GM18858 (cell line): ENCODE results near the gene SLC25A40.
A peak's percentile ranks its signal among the peaks of the same experiment; 100 is the strongest.
"Not testable (repeated sequence)": the region's sequence is repeated elsewhere in the genome, so short reads cannot be mapped to it uniquely, and the experiment has no call there.

ENCODE experiments used
- ATAC-seq: cut with Tn5 transposase; IDR thresholded peaks from one replicate; pipeline ENCODE4 v1.9.1; 2021; ENCODE audit not compliant: unreplicated experiment

Gene SLC25A40

DNA sequence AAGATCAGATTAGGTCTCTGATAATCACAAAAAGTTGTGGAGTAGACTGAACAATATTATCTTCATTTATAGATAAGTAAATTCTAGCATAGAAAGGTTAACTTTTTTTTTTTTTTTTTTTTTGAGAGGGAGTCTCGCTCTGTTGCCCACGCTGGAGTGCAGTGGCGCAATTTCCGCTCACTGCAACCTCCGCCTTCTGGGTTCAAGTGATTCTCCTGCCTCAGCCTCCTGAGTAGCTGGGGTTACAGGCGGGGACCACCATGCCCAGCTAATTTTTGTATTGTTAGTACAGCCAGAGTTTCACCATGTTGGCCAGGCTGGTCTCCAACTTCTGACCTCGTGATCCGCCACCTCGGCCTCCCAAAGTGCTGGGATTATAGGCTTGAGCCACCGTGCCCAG, 2.8 kb downstream of the SLC25A40 start:
- ATAC-seq: not testable (repeated sequence)

DNA sequence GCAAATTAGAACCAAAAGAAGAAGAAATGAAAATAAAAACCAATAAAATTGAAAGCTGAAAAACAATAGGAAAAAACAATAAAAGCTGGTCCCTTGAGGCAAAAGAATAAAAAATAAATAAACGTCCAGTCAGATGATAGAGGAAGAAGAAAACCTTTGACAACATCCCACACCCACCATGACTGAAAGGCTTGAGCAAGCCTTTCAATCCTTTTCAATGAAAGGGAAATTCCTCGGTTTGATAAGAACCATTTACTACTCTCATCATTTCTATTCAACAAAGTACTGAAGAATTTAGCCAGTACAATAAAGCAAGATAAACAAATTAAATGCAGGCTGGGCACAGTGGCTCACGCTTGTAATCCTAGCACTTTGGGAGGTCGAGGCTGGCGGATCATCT, 3.8 kb downstream of the SLC25A40 start:
- ATAC-seq: no peak

DNA sequence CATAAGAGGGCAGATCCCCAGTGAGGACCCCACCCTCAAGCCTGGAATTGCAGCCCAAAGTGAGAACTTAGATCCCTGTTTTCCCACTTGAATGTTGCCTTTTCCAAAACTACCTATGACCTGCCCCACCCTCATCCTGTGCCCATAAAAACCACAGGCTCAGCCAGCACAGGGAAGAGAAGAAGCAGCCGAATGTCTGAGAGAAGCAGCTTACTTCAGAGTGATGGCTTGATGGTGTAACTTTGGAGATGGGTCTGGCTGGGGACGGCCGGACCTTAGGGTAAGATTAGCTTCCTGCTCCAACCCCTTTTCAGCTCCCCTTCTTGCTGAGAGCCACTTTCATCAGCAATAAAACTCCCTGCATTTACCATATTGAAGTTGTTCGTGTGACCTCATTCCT, 5.7 kb downstream of the SLC25A40 start:
- no peak for ATAC-seq

DNA sequence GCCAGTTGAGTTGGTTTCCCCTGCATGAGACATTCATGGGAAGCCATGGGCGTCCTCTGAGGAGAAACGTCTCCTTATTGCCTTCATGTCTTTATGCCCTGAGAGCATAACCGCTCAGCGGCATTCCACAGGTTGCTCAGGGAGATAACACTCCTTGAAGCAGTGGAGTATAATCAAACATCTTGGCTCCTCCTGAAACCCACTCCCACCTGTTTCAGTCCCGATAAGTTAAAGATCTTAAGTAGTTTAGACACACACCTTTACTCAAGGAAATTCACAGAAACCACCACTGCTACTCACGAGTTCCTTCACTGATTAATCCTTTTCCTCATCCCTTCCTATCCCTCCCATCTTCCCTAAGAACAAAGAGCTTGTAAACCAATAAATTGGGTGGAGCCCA, 9.6 kb downstream of the SLC25A40 start:
- not testable (repeated sequence) for ATAC-seq

DNA sequence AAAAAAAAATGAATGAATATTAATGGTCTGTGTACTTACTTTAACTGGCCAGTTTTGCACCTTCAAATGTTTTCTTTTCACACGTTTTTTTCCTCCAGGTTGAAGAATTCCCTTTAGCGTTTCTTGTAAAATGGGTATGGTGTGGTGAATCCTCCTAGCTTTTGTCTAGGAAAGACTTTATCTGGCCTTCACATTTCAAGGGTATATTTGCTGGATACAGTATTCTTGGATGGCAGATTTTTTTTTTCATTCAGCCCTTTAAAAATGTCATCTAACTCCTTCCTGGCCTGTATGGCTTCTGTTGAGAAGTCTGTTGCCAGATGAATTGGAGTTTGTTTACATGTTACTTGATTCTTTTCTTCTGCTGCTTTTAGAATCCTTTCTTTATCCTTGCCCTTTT, 10.1 kb downstream of the SLC25A40 start:
- ATAC-seq: no peak

DNA sequence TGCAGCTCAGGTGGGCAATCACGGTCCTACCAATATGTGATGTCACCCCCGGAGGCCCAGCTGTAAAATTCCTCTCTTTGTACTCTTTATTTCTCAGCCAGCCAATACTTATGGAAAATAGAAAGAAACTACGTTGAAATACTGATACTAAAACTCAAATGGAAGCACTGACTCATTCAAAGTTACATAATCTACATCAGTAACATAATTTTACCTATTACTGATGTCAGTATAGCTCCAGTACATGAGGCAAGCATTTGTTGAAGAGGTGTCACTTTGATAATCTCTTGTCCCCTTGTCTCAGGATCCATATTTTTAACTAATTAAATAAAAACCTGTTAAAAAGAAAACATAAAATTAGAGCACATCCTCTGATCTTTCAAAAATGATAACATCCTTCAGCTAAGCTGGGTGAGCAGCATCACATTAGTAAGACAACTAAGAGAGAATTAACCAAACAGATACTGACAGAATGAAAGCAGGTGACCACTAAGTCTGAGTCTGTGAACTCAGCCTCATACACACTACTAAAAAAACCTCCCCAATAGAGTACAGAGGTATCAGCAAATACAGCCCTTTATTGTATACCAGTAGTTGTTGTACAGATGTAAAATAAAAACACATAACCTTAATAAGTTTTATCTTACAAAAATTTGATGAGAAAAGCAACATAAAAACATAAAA, 17.6 kb downstream of the SLC25A40 start:
- ATAC-seq: no peak

DNA sequence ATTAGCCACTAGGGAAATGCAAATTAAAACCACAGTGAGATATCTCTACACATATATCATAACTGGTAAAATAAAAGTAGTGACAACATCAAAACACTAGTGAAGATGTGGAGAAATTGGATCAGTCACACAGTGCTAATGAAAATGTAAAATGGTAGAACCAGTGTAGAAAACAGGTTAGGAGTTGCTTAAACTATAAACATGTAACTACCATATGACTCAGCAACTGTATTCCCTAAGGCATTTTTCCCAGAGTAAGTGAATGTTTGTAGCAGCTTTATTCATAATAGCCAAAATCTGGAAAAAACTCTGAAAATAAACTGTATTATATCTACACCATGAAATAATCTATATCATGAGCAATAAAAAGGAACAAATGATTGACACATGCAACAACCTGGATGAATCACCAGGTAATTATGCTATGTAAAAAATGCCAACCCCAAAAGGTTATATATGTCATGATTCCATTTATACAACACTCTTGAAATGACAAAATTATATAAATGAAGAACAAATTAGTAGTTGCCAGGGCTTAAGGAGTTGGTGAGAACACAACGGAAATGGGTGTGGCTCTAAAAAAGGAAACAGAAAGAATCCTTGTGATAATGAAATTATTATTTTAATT, 22.8 kb downstream of the SLC25A40 start:
- ATAC-seq: no peak

DNA sequence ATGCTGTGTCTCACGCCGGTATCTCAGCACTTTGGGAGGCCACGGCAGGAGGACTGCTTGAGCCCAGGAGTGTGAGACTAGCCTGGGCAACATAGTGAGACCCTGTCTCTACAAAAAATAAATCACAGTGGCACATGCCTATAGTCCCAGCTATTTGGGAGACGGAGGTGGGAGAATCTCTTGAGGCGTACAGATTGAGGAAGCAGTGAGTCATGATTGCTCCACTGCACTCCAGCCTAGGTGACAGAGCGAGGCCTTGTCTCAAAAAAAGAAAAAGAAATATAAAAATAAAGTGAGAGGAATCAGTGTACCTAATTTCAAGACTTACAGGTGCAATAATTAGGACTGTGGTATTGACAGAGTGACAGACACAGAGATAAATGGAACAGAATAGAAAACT, 23.9 kb downstream of the SLC25A40 start:
- no peak for ATAC-seq

DNA sequence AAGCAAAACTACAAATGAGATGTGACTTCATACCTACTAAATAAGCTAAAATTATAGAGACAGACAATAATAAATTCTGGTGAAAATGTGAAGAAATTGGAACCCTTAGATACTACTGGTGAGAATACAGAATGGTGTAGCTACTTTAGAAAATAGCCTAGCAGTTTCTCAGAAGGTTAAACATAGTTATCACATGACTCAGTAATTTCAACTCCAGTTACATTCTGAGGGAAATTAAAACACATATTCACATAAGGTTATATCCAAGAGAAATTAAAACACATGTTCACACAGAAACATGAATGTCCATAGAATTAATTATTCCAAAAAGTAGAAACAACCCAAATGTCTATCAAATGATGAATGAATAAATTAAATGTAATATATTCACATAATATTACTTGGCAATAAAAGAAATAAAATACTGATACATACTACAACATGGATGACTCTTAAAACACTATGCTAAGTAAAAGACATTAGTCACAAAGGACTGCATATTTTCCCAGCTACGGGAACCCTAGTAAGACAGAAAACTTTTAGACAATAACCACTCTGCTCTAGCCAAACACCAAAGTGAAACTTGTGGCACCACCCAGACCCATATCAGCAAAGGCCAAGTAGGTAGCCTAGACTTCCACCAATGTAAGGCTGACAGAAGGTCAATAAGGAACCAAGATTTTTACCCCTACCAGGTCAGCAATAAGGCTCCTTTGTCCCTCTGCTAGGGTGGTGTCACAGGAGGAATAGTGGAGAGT, 25.1 kb downstream of the SLC25A40 start:
- no peak for ATAC-seq

DNA sequence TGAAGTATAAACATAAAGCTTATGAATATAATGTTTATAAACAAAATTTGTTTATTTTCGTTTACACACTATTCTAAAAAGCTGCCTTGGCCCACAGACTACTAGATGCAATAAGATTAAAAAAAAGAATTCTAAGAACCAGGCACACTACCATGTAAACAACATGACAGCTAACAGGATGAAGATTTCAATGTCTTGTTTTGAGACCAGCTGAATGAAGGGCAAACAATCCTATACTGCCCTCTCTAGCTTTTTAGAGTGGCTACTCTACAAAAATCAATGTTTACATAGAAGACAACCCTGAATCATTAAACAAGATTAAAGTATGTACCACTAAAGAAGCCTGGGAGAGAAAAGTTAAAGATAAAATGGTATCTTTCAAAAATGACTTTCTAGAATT, 38.6 kb downstream of the SLC25A40 start:
- no peak for ATAC-seq

DNA sequence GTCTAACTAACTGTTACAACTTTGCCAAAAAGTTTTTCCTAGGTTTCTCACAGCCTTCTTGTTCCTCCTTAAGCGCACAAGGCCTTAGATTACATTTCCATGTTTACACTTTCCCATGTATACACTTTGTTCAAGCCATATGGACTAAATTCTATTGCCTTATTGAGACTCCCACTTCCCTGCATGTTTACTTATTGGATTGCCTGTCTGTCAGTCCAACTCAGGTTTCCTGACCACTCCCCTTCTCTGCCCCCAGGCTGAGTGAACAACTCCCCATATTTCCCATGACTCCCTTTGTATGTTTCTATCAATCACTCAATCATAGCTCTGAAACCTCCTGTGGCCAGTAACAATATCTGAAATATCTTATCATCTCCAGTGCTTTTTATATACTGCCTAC, 43.0 kb downstream of the SLC25A40 start:
- ATAC-seq: no peak

DNA sequence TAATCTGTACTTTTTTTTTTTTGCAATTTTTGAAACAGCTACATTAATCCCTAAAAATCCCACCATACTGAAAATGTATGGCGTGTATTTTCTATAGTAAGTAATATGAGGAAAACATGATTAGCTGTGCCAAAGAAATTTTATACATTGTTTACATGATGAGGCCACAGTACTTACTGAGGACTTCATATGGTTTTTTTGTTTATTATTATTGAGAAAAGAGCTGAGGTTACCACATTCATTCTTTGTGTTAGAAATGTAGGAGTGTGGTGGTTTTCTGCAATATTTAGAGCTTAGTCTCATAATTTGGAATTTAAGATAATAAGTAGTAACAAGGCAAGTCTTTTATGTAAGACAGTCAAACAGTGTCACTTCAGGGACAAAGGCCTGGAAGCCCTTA, 45.1 kb downstream of the SLC25A40 start:
- ATAC-seq: no peak

DNA sequence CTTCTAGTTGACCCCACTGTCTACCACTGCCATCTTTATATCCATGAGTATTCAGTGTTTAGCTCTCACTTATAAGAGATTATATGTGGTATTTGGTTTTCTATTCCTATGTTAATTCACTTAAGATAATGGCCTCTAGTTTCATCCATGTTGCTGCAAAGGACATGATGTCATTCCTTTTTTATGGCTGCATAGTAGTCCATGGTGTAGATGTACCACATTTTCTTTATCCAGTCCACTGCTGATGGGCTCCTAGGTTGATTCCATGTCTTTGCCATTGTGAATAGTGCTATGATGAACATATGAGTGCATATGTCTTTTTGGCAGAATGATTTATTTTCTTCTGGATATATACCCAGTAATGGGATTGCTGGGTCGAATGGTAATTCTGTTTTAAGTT, 47.8 kb downstream of the SLC25A40 start:
- not testable (repeated sequence) for ATAC-seq

DNA sequence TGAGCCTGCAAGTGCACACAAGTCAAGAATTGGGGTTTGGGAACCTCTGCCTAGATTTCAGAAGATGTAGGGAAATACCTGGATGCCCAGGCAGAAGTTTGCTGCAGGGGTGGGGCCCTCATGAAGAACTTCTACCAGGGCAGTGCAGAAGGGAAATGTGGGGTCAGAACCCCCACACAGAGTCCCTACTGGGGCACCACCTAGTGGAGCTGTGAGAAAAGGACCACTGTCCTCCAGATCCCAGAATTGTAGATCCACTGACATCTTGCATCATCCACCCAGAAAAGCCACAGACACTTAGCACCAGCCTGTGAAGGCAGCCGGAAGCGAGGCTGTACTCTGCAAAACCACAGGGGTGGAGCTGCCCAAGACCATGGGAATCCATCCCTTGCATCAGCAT, 50.8 kb downstream of the SLC25A40 start:
- ATAC-seq: not testable (repeated sequence)

DNA sequence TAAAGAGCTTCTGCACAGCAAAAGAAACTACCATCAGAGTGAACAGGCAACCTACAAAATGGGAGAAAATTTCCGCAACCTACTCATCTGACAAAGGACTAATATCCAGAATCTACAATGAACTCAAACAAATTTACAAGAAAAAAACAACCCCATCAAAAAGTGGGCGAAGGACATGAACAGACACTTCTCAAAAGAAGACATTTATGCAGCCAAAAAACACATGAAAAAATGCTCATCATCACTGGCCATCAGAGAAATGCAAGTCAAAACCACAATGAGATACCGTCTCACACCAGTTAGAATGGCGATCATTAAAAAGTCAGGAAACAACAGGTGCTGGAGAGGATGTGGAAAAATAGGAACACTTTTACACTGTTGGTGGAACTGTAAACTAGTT, 54.1 kb downstream of the SLC25A40 start:
- ATAC-seq: not testable (repeated sequence)

DNA sequence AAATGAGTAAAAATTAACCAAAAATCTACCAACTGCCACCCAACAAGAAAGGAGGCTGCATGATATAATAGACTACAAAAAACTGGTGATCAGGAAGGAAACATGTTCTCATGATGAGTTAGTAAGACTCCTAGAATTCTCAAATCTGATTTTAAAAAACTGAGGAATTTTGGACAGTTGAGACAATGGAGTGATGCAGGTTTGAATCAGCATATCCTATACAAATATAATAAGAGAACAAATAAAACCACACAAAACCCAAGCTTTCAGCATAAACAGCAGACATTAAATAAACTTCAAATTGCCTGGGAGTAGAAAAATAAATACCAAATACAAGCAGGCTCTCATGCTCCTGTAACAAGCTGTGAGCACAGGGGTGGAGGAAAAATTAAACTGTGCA, 57.8 kb downstream of the SLC25A40 start:
- ATAC-seq: no peak

DNA sequence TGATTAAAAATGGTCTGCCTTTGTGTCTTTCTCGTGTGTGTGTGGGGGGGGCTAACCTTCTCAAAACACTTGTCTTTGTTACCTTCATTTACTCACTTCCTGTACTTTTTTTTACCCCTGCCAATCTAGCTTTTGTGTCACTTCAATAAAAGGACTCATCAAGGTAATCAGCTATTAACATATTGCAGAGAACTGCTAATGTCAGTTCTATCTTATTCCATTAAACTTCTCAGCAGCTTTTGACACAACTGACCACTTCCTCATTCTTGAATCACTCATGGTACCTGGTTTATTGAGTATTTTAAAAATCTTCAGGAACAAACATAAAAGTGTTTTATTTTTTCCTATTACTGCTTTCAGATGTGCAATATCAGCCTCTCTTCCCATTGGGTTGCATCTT, 59.8 kb downstream of the SLC25A40 start:
- ATAC-seq: no peak

DNA sequence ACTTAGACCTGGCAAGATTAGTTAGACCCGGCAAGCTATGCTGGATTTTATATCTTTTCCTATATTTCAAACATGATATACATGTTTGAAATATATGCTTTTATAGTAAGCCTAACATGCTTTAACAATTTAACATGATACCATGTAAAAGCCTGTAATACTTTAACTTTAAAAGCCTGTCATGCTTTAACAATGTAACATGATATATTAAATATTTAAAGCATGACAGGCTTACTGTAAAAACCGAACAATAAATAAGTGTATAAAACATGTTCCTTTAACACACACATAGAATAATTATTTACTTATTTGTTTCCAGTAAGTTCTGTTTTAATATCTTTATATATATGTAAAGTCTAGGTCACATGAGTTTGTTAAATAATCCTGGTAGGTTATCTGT, 65.4 kb downstream of the SLC25A40 start:
- no peak for ATAC-seq

DNA sequence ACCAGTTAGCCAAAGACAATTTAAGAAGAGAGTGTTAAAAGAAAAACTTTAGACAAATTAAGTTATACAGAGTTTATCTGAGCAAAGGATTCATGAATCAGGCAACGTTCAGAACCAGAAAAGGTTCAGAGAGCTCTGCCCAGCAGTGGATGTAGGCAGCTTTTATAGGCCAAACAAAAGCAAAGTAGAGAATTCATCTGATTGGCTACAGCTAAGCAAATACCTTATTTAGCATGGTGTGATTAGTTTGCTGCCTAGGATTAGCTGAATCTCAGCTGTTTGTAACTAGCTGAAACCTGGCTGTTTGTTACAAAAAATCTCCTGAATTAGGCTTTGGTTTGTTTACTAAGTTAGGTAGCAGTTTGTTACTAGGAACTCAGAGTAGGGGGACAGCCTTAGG, 66.0 kb downstream of the SLC25A40 start:
- ATAC-seq: no peak

DNA sequence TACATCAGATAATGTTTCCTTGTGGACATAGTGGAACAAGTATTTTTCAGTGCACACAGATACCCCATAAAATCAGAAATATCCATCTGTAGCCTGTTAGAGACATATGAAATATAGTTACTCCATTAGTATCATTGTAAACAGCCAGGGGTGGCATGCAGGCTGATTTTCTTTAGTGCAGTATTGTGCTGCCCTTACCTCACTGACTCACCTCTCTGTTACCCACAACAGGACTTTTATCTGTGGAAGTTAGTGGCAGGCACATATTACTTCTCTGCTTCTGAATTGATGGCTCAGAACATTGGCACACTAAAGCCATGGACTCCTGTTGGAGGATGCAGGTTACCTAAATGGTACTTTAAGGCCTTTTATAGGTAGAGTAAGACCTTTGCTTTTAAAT, 70.0 kb downstream of the SLC25A40 start:
- ATAC-seq: no peak

DNA sequence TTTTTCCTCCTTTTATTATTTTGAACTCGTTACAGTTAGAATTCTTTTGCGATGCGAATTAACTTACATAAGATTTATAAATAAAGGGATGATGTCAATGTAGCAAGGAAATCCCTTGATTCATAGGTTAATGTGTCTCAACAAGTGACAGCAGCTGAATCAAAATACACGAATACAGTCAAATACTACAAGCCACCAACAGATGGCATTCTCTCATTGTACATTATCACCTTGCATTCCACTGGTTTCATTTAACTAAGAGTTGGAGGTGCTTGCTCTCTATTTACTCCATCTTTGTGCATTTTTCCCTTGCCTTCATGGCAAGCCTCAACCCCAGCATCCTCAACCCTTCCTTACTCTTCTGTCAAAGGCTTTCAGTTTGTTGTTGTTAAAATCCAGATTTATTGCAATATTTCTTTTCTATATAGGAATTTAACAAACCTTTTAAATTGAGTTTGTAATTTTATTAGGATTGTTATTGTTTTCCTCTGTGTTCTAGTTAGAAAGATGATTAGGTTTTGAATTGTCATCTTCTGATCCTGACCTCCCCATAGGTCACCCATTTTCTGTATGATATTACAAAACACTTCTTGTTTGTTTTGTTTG, 78.3 kb downstream of the SLC25A40 start:
- ATAC-seq: peak; percentile 97

DNA sequence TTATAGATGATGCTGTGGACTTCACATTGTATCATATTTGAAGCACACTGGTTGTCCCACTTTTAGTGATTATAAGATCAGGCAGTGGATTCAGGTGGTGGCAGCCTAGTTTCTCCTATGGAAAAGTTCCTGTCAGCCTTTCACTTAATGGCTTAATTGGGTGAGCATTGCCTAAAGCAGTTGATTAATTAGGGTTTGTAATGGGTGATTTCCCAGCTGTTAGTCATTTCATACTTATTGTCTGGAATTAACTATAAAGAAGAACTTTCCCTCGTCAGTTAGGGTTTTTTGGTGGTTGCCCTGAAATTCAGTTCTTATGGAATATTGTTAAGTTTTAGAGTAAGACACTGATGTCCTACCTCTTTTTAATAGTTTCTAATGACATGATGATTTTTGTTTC, 78.8 kb downstream of the SLC25A40 start:
- ATAC-seq: no peak
